ENCODE measurements around the gene OPTC. TPM values are rescaled to one million over a fixed set of nuclear protein-coding genes. Genes with fewer than 3 reads are reported as not detected.

Gene OPTC, protein sequence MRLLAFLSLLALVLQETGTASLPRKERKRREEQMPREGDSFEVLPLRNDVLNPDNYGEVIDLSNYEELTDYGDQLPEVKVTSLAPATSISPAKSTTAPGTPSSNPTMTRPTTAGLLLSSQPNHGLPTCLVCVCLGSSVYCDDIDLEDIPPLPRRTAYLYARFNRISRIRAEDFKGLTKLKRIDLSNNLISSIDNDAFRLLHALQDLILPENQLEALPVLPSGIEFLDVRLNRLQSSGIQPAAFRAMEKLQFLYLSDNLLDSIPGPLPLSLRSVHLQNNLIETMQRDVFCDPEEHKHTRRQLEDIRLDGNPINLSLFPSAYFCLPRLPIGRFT
- polyA plus RNA-seq (2011; rRNA removed) = not detected in 2 replicates
- not detected in 2 replicates for polyA plus RNA-seq (2012; cell fraction: cytosol; rRNA removed)
- not detected in 2 replicates for polyA plus RNA-seq (2012; cell fraction: nucleus; rRNA removed)
- not detected in 3 replicates for polyA plus RNA-seq (2017; fragmentation: RNase III; extraction: RNeasy Plus Mini Kit Qiagen cat#74134 plus additional on column Dnase treatment)
- polyA minus RNA-seq (2011; rRNA and poly(A)+ RNA removed) = not detected in 2 replicates

DNA sequence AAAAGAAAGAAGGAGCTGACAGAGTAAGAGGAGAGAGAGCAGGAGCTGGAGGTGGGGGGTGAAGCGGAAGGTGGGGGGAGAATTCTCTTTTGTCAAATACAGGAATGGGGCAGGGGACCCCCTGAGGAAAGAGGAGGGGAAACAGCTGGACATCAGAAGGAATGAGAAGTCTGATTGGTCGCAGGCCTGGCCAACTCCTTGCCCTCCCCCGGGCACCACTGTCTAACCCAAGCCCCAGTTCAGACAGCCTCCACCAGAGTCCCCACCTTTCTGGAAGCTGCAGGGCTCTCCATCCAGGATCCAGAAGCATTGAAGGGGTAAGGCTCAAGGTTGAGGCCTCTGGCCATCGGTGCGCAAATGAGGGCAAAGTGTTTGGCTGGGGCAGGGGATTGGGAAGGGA lies at the start of gene OPTC:
TSS of gene OPTC (plus strand) at position 253 of the 400 bp plus-strand sequence. CDS start 1,853 bp downstream, outside the sequence.
- TF ChIP-seq CHD2 (IDR thresholded peaks at IDR 0.05; ENCODE audit: low read length, partially characterized antibody) (no peak), ESRRA (IDR thresholded peaks at IDR 0.05; ENCODE audit: borderline replicate concordance, low read length) (no peak)
- ATAC-seq (no peak), DNase-seq (ENCODE audit: low read depth in 1 of 2, low spot score in 1 of 2) (no peak), FAIRE-seq (no peak)
- ChIA-PET POLR2A (no interaction called here), CTCF (interaction anchor here (1.1 to 25.5 kb wide), 8 partner anchors 9 to 226 kb away, joined by 3 to 352 read pairs (median 5); no protein-coding TSS in a partner anchor)
- Histone ChIP-seq H3K4me3 (no peak within 1 kb of the TSS), H3K27ac (no peak within 1 kb of the TSS), H3K4me2 (no peak within 1 kb of the TSS), H3K9me3 (no peaks in the 10 kb centered on the region), H3K4me1 (no peaks in the 10 kb centered on the region)
- WGBS (ENCODE audit: missing lambda C conversion rate) = 76% methylated on average over 5 of the region's 5 CpGs

DNA sequence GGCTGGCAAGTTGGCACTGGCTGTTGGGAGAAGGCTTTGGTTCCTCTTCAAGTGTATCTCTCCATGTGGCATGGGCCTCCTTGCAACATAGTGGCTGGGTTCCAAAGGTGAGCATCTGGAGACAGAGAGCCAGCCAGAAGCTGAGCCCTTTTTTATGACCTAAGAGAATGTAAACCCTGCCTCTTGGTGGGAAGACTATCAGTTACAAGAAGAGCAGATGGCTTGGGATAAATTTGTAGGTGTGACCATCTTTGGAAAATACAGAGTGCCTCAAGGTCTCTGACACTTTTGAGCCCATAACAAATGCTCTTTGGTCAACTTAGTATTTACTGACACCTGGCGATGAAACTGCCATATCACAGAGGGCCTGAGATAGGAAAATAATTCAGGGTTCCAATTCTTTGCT lies 49.8 kb upstream of the OPTC start:
- DNase-seq (ENCODE audit: low read depth in 1 of 2, low spot score in 1 of 2) (no peak), FAIRE-seq (no peak), ATAC-seq (no peak)
- H3K4me2 ChIP-seq = no peak overlapping the region
- 65% methylated on average over 1 of the region's 1 CpG for WGBS (ENCODE audit: missing lambda C conversion rate)
- H3K9me3 ChIP-seq = peaks cover 12% of the 10 kb centered on the region; the same call in 2 of the 3 replicates
- H3K27ac ChIP-seq = no peak overlapping the region
- TF ChIP-seq, protein P1, sequence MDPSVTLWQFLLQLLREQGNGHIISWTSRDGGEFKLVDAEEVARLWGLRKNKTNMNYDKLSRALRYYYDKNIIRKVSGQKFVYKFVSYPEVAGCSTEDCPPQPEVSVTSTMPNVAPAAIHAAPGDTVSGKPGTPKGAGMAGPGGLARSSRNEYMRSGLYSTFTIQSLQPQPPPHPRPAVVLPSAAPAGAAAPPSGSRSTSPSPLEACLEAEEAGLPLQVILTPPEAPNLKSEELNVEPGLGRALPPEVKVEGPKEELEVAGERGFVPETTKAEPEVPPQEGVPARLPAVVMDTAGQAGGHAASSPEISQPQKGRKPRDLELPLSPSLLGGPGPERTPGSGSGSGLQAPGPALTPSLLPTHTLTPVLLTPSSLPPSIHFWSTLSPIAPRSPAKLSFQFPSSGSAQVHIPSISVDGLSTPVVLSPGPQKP (IDR thresholded peaks at IDR 0.05; ENCODE audit: low read depth, low read length) = no peak
- TF ChIP-seq, protein P2, sequence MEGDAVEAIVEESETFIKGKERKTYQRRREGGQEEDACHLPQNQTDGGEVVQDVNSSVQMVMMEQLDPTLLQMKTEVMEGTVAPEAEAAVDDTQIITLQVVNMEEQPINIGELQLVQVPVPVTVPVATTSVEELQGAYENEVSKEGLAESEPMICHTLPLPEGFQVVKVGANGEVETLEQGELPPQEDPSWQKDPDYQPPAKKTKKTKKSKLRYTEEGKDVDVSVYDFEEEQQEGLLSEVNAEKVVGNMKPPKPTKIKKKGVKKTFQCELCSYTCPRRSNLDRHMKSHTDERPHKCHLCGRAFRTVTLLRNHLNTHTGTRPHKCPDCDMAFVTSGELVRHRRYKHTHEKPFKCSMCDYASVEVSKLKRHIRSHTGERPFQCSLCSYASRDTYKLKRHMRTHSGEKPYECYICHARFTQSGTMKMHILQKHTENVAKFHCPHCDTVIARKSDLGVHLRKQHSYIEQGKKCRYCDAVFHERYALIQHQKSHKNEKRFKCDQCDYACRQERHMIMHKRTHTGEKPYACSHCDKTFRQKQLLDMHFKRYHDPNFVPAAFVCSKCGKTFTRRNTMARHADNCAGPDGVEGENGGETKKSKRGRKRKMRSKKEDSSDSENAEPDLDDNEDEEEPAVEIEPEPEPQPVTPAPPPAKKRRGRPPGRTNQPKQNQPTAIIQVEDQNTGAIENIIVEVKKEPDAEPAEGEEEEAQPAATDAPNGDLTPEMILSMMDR (IDR thresholded peaks at IDR 0.05) = 0 out of 3 replicates have a peak, but pooled peaks have one; percentile 8
- TF ChIP-seq KDM5A (IDR thresholded peaks at IDR 0.05) (no peak), NR3C1 (IDR thresholded peaks at IDR 0.05) (no peak), HOXB13 (CRISPR knock-in tag; IDR thresholded peaks at IDR 0.05; ENCODE audit: low read depth) (no peak), RAD21 (conservative IDR thresholded peaks at IDR 0.05 in 1 of 2, IDR thresholded peaks at IDR 0.05 in 1 of 2) (peak in 1 of 2 experiments; percentile 16; a peak in 1 of 5 replicates), CBX8 (IDR thresholded peaks at IDR 0.05) (no peak), RARB (CRISPR knock-in tag; IDR thresholded peaks at IDR 0.05) (no peak), HOXA7 (CRISPR knock-in tag; IDR thresholded peaks at IDR 0.05) (no peak), SREBF2 (IDR thresholded peaks at IDR 0.05) (no peak)
- TF ChIP-seq, protein P3, sequence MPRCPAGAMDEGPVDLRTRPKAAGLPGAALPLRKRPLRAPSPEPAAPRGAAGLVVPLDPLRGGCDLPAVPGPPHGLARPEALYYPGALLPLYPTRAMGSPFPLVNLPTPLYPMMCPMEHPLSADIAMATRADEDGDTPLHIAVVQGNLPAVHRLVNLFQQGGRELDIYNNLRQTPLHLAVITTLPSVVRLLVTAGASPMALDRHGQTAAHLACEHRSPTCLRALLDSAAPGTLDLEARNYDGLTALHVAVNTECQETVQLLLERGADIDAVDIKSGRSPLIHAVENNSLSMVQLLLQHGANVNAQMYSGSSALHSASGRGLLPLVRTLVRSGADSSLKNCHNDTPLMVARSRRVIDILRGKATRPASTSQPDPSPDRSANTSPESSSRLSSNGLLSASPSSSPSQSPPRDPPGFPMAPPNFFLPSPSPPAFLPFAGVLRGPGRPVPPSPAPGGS (IDR thresholded peaks at IDR 0.05) = no peak
- H3K4me1 ChIP-seq = no peaks in the 10 kb centered on the region
- H3K4me3 ChIP-seq = no peak overlapping the region
- ChIA-PET POLR2A (no interaction called here), CTCF (interaction anchor here (1.3 to 9.7 kb wide), 3 partner anchors 101 to 405 kb away, joined by 4 to 137 read pairs (median 7); no protein-coding TSS in a partner anchor)

DNA sequence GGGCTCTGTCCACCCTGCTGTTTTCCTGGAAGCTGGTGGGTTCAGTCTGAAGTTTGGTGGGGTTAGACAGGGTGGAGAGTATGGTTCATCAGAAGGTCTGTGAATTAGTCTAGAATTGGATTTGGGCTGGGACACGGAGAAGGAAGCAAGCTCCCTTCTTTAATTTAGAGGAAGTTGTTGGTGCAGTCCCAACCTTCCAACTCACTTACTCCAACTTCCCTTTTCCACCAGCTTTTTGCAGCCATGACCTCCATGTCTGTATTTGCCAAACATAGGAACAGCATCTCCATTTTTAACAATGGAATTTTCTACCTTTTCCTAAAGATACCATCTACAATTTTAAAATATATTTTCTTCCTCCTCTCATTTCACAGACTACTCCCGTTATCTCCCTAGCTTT lies 46.8 kb upstream of the OPTC start:
- FAIRE-seq (no peak), DNase-seq (ENCODE audit: low read depth in 1 of 2, low spot score in 1 of 2) (no peak), ATAC-seq (no peak)
- no peaks in the 10 kb centered on the region for H3K4me1 ChIP-seq
- no peak overlapping the region for H3K27ac ChIP-seq
- CTCF ChIA-PET = interaction anchor here (1.0 to 9.7 kb wide), 3 partner anchors 47 to 180 kb away, joined by 3 to 137 read pairs (median 6); partner anchors contain the start of gene OPTC
- POLR2A ChIA-PET = no interaction called here
- no peak overlapping the region for H3K4me3 ChIP-seq
- H3K4me2 ChIP-seq = no peak overlapping the region
- WGBS (ENCODE audit: missing lambda C conversion rate) = 29% methylated on average over 2 of the region's 2 CpGs
- H3K9me3 ChIP-seq = peaks cover 12% of the 10 kb centered on the region; the same call in 2 of the 3 replicates
- TF ChIP-seq, protein P4, sequence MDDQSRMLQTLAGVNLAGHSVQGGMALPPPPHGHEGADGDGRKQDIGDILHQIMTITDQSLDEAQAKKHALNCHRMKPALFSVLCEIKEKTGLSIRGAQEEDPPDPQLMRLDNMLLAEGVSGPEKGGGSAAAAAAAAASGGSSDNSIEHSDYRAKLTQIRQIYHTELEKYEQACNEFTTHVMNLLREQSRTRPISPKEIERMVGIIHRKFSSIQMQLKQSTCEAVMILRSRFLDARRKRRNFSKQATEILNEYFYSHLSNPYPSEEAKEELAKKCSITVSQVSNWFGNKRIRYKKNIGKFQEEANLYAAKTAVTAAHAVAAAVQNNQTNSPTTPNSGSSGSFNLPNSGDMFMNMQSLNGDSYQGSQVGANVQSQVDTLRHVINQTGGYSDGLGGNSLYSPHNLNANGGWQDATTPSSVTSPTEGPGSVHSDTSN (IDR thresholded peaks at IDR 0.05) = no peak
- TF ChIP-seq RCOR1 (IDR thresholded peaks at IDR 0.05; ENCODE audit: low read depth, low read length) = no peak
- TF ChIP-seq CEBPB (IDR thresholded peaks at IDR 0.05) = no peak
- no peak for TF ChIP-seq RAD21 (conservative IDR thresholded peaks at IDR 0.05 in 1 of 2, IDR thresholded peaks at IDR 0.05 in 1 of 2)
- TF ChIP-seq HOXB5 (CRISPR knock-in tag; IDR thresholded peaks at IDR 0.05) = no peak
- TF ChIP-seq RARB (CRISPR knock-in tag; IDR thresholded peaks at IDR 0.05) = no peak
- TF ChIP-seq, protein P5, sequence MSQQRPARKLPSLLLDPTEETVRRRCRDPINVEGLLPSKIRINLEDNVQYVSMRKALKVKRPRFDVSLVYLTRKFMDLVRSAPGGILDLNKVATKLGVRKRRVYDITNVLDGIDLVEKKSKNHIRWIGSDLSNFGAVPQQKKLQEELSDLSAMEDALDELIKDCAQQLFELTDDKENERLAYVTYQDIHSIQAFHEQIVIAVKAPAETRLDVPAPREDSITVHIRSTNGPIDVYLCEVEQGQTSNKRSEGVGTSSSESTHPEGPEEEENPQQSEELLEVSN (IDR thresholded peaks at IDR 0.05; ENCODE audit: borderline replicate concordance, low read depth) = no peak
- no peak for TF ChIP-seq SREBF2 (IDR thresholded peaks at IDR 0.05)
- no peak for TF ChIP-seq GATA3 (IDR thresholded peaks at IDR 0.05; ENCODE audit: borderline replicate concordance)
- no peak for TF ChIP-seq NR3C1 (IDR thresholded peaks at IDR 0.05)
- TF ChIP-seq SMC3 (IDR thresholded peaks at IDR 0.05) = no peak
- no peak for TF ChIP-seq KDM1A (IDR thresholded peaks at IDR 0.05; ENCODE audit: low read depth)
- TF ChIP-seq, protein P6, sequence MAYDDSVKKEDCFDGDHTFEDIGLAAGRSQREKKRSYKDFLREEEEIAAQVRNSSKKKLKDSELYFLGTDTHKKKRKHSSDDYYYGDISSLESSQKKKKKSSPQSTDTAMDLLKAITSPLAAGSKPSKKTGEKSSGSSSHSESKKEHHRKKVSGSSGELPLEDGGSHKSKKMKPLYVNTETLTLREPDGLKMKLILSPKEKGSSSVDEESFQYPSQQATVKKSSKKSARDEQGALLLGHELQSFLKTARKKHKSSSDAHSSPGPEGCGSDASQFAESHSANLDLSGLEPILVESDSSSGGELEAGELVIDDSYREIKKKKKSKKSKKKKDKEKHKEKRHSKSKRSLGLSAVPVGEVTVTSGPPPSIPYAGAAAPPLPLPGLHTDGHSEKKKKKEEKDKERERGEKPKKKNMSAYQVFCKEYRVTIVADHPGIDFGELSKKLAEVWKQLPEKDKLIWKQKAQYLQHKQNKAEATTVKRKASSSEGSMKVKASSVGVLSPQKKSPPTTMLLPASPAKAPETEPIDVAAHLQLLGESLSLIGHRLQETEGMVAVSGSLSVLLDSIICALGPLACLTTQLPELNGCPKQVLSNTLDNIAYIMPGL (CRISPR knock-in tag; IDR thresholded peaks at IDR 0.05; ENCODE audit: borderline replicate concordance) = no peak
- TF ChIP-seq EP300 (IDR thresholded peaks at IDR 0.05) = no peak

Data from A549 (cell line).